ENCODE results near the gene IL22.

The IL22 gene

DNA sequence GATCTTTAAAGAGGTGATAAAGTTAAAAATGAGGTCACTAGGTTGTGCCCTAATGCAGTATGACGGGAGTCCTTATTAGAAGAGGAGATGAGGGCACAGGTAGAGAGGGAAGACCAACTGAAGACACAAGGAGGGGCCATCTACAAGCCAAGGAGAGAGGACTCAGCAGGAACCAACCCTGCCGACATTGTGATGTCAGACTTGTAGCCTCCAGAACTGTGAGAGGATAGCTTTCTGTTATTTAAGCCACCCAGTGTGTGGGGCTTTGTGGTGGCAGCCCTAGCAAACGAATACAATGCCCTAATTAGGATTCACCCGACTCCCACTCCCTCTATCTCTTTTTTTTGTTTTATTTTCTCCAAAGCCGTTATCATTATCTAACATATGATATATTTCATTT, 19.9 kb downstream of the IL22 start:
- POLR2A ChIA-PET: no interaction called here
- CTCF ChIA-PET: interaction anchor here (1.2 to 1.6 kb wide), 2 partner anchors 9 to 11 kb away, joined by 4 to 6 read pairs; no protein-coding TSS in a partner anchor
- no peaks in the 10 kb centered on the region for H3K9me3 ChIP-seq (ENCODE audit: control insufficient read depth, insufficient read depth, low read depth, low read length)

DNA sequence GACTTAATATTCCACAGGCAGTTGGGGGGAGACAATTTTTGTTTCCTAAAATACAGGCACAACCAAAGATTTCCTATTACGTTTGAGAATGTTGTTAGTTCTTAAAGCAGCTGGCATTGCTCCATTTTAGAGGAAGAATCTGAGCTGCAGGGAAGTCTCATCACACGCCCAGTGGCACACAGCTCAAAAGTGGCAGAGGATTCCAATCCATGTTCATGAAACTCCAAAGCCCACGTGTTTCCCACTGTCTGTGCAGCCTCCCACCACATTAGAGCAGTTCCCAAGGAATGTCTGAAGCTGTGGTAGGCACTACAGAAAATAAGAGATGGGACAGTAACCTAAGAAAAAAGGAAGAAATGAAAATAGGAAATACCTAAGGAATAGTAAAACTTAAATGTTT, 21.7 kb downstream of the IL22 start:
- no peak overlapping the region for H3K4me3 ChIP-seq (ENCODE audit: low read depth, low read length)
- no peaks in the 10 kb centered on the region for H3K36me3 ChIP-seq (ENCODE audit: control insufficient read depth in 2 of 2, insufficient read depth in 1 of 2, low read length in 2 of 2)
- TF ChIP-seq, protein P1, sequence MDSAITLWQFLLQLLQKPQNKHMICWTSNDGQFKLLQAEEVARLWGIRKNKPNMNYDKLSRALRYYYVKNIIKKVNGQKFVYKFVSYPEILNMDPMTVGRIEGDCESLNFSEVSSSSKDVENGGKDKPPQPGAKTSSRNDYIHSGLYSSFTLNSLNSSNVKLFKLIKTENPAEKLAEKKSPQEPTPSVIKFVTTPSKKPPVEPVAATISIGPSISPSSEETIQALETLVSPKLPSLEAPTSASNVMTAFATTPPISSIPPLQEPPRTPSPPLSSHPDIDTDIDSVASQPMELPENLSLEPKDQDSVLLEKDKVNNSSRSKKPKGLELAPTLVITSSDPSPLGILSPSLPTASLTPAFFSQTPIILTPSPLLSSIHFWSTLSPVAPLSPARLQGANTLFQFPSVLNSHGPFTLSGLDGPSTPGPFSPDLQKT (IDR thresholded peaks at IDR 0.05; ENCODE audit: borderline replicate concordance, low read depth, low read length): no peak
- TF ChIP-seq SCRT2 (tag by site-specific recombination; IDR thresholded peaks at IDR 0.05) (no peak), GLIS1 (tag by site-specific recombination; IDR thresholded peaks at IDR 0.05) (no peak), ZIC2 (tag by site-specific recombination; IDR thresholded peaks at IDR 0.05) (no peak), ZBTB17 (tag by site-specific recombination; IDR thresholded peaks at IDR 0.05) (no peak), EGR2 (tag by site-specific recombination; IDR thresholded peaks at IDR 0.05; ENCODE audit: low read depth) (0 out of 2 replicates have a peak, but pooled peaks have one; percentile 6), IKZF3 (tag by site-specific recombination; IDR thresholded peaks at IDR 0.05) (no peak)
- no peaks in the 10 kb centered on the region for H3K4me1 ChIP-seq (ENCODE audit: control insufficient read depth, insufficient read depth, low read length)
- ChIA-PET POLR2A (no interaction called here), CTCF (interaction anchor here (0.6 to 2.3 kb wide), 7 partner anchors 8 to 1211 kb away, joined by 3 to 21 read pairs (median 4); no protein-coding TSS in a partner anchor)
- H3K27ac ChIP-seq (ENCODE audit: extremely low read depth, low read depth, low read length): no peak overlapping the region
- H3K9me3 ChIP-seq (ENCODE audit: control insufficient read depth, insufficient read depth, low read depth, low read length): no peaks in the 10 kb centered on the region

More for the DNA sequence above, 19.9 kb downstream of the IL22 start:
- no peak overlapping the region for H3K4me3 ChIP-seq (ENCODE audit: low read depth, low read length)
- TF ChIP-seq ZNF221 (tag by site-specific recombination; IDR thresholded peaks at IDR 0.05; ENCODE audit: borderline replicate concordance) (no peak), ZNF202 (tag by site-specific recombination; IDR thresholded peaks at IDR 0.05; ENCODE audit: borderline replicate concordance) (no peak), GLI4 (tag by site-specific recombination; IDR thresholded peaks at IDR 0.05) (no peak), HOXC10 (CRISPR knock-in tag; IDR thresholded peaks at IDR 0.05) (no peak), ZFP3 (tag by site-specific recombination; IDR thresholded peaks at IDR 0.05; ENCODE audit: low read depth) (no peak), SP2 (tag by site-specific recombination; IDR thresholded peaks at IDR 0.05) (no peak), ZNF513 (tag by site-specific recombination; IDR thresholded peaks at IDR 0.05) (no peak), ZNF629 (tag by site-specific recombination; IDR thresholded peaks at IDR 0.05) (no peak)
- no peaks in the 10 kb centered on the region for H3K4me1 ChIP-seq (ENCODE audit: control insufficient read depth, insufficient read depth, low read length)
- H3K27ac ChIP-seq (ENCODE audit: extremely low read depth, low read depth, low read length): no peak overlapping the region
- H3K36me3 ChIP-seq (ENCODE audit: control insufficient read depth in 2 of 2, insufficient read depth in 1 of 2, low read length in 2 of 2): no peaks in the 10 kb centered on the region

GRCh38 chr12:68231229-68231628, 22.2 kb downstream of the IL22 start:
- Histone ChIP-seq H3K4me1 (ENCODE audit: control insufficient read depth, insufficient read depth, low read length) (no peaks in the 10 kb centered on the region), H3K9me3 (ENCODE audit: control insufficient read depth, insufficient read depth, low read depth, low read length) (no peaks in the 10 kb centered on the region), H3K36me3 (ENCODE audit: control insufficient read depth in 2 of 2, insufficient read depth in 1 of 2, low read length in 2 of 2) (no peaks in the 10 kb centered on the region), H3K4me3 (ENCODE audit: low read depth, low read length) (no peak overlapping the region), H3K27ac (ENCODE audit: extremely low read depth, low read depth, low read length) (no peak overlapping the region)
- TF ChIP-seq ZNF521 (tag by site-specific recombination; IDR thresholded peaks at IDR 0.05) (no peak), ZNF175 (tag by site-specific recombination; IDR thresholded peaks at IDR 0.05) (no peak), ZNF626 (tag by site-specific recombination; IDR thresholded peaks at IDR 0.05) (no peak), PRDM6 (tag by site-specific recombination; IDR thresholded peaks at IDR 0.05) (no peak), ZNF133 (tag by site-specific recombination; IDR thresholded peaks at IDR 0.05) (no peak)
- POLR2A ChIA-PET: no interaction called here
- CTCF ChIA-PET: interaction anchor here (0.6 to 2.3 kb wide), 3 partner anchors 8 to 1211 kb away, joined by 4 to 21 read pairs (median 5); no protein-coding TSS in a partner anchor
